Activated CD8-positive, alpha-beta T cell treated with anti-CD3 and anti-CD28 coated beads for 36 hours (primary cell): ENCODE data around the gene POLD1. TPM values are rescaled to one million over a fixed set of nuclear protein-coding genes. Genes with fewer than 3 reads are reported as not detected.

Experiments used
- ATAC-seq: fragments of 200-7000 bp; cut with Tn5 transposase; one replicate; pipeline ENCODE4 v1.10.0; 2021; ENCODE audit warnings: mild to moderate bottlenecking, moderate library complexity
- CTCF ChIA-PET: fragments of 350-600 bp; sonication (Branson Sonifier 250); formaldehyde crosslinking; loops from one replicate; lab custom pipeline; 2021; ENCODE audit warnings: antibody characterized with exemption; lab: Charles Lee
- POLR2A ChIA-PET: fragments of 350-600 bp; sonication (Branson Sonifier 250); formaldehyde crosslinking; loops from one replicate; lab custom pipeline; 2021; ENCODE audit warnings: antibody characterized with exemption; lab: Charles Lee
- DNase-seq: peaks from one replicate; pipeline ENCODE4 v3.0.0-alpha.2; 2020
- H3K27ac Mint-ChIP-seq: one replicate; pipeline ENCODE4 v1.8.0; 2021; ENCODE audit warnings: mild to moderate bottlenecking, mixed read lengths
- H3K27me3 Mint-ChIP-seq: one replicate; pipeline ENCODE4 v1.8.0; 2021; ENCODE audit warnings: mixed read lengths
- H3K36me3 Mint-ChIP-seq: one replicate; pipeline ENCODE4 v1.8.0; 2021; ENCODE audit warnings: low read depth, mixed read lengths
- H3K4me1 Mint-ChIP-seq: one replicate; pipeline ENCODE4 v1.8.0; 2021; ENCODE audit warnings: low read depth, mixed read lengths
- H3K4me3 Mint-ChIP-seq: one replicate; pipeline ENCODE4 v1.8.0; 2021; ENCODE audit warnings: mild to moderate bottlenecking, moderate library complexity, mixed read lengths
- H3K9me3 Mint-ChIP-seq: one replicate; pipeline ENCODE4 v1.8.0; 2021; ENCODE audit warnings: mixed read lengths
- intact Hi-C: fragments of 100-400 bp; cut with micrococcal nuclease; formaldehyde crosslinking; loops from one replicate; pipeline ENCODE4 v1.10.0; 2022
- total RNA-seq, 2 experiments: library from RNA; stranded (reverse); gene quantifications; one replicate each; pipeline ENCODE4 v1.2.3, GENCODE V29; 2021
- TF ChIP-seq, protein P1 (sequence below): fragments of 200-600 bp; IDR thresholded peaks from one replicate; pipeline ENCODE4 v1.8.0; 2022; ENCODE audit warnings: antibody characterized with exemption, mild to moderate bottlenecking

POLD1 gene
- total RNA-seq, 2 experiments from 2014 or later = 214 to 215 TPM

- Mint-ChIP-seq H3K36me3 (no peaks in the 10 kb centered on the region), H3K27me3 (peaks cover 5% of the 10 kb centered on the region), H3K27ac (no peak overlapping the region), H3K9me3 (no peaks in the 10 kb centered on the region), H3K4me1 (no peaks in the 10 kb centered on the region), H3K4me3 (no peak overlapping the region)
- DNase-seq = no peak
- no peak for ATAC-seq
- TF ChIP-seq, protein P1, sequence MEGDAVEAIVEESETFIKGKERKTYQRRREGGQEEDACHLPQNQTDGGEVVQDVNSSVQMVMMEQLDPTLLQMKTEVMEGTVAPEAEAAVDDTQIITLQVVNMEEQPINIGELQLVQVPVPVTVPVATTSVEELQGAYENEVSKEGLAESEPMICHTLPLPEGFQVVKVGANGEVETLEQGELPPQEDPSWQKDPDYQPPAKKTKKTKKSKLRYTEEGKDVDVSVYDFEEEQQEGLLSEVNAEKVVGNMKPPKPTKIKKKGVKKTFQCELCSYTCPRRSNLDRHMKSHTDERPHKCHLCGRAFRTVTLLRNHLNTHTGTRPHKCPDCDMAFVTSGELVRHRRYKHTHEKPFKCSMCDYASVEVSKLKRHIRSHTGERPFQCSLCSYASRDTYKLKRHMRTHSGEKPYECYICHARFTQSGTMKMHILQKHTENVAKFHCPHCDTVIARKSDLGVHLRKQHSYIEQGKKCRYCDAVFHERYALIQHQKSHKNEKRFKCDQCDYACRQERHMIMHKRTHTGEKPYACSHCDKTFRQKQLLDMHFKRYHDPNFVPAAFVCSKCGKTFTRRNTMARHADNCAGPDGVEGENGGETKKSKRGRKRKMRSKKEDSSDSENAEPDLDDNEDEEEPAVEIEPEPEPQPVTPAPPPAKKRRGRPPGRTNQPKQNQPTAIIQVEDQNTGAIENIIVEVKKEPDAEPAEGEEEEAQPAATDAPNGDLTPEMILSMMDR = no peak
- POLR2A ChIA-PET = no interaction called here
- intact Hi-C loops = no loop called here
- CTCF ChIA-PET = no interaction called here
These were observed 83.4 kb downstream of the POLD1 start for GRCh38 chr19:50467566-50467965.

Other genes with a start within 250 kb of the POLD1 start
- gene IZUMO2, start 221.1 kb upstream of the POLD1 start, total RNA-seq = not detected
- not detected for gene MYH14, start 180.7 kb upstream of the POLD1 start, total RNA-seq
- under 1 TPM; 0.77 to 0.81 TPM for gene KCNC3, start 55.0 kb upstream of the POLD1 start, total RNA-seq
- gene NAPSA, start 18.7 kb upstream of the POLD1 start, total RNA-seq = 10 to 100 TPM; 18.3 to 20.0 TPM
- gene NR1H2, start 7.9 kb upstream of the POLD1 start, total RNA-seq = 10 to 100 TPM; 50.9 to 52.3 TPM
- gene SPIB, start 34.6 kb downstream of the POLD1 start, total RNA-seq = 1 to 10 TPM in 1 of 2 experiments, under 1 TPM in 1; 0.68 to 1.5 TPM
- under 1 TPM; 0.11 to 0.59 TPM for gene MYBPC2, start 48.5 kb downstream of the POLD1 start, total RNA-seq
- 10 to 100 TPM; 28.7 to 31.2 TPM for gene EMC10, start 92.2 kb downstream of the POLD1 start, total RNA-seq
- gene GARIN5A, start 92.5 kb downstream of the POLD1 start, total RNA-seq = 1 to 10 TPM in 1 of 2 experiments, under 1 TPM in 1; 0.36 to 1.5 TPM
- 10 to 100 TPM; 21.6 to 22.6 TPM for gene JOSD2, start 126.8 kb downstream of the POLD1 start, total RNA-seq
- gene ASPDH, start 129.6 kb downstream of the POLD1 start, total RNA-seq = not detected
- not detected for gene LRRC4B, start 184.1 kb downstream of the POLD1 start, total RNA-seq